DMS 273 (cell line): ENCODE results near the gene SGSM1.

Source experiments
- DNase-seq: peaks from one replicate; lab custom pipeline; 2025; ENCODE audit not compliant: unreplicated experiment; lab: John Stamatoyannopoulos, UW

The SGSM1 gene

GRCh38 chr22:24948356-24949202, 142.6 kb downstream of the SGSM1 start:
- no peak for DNase-seq

DNA sequence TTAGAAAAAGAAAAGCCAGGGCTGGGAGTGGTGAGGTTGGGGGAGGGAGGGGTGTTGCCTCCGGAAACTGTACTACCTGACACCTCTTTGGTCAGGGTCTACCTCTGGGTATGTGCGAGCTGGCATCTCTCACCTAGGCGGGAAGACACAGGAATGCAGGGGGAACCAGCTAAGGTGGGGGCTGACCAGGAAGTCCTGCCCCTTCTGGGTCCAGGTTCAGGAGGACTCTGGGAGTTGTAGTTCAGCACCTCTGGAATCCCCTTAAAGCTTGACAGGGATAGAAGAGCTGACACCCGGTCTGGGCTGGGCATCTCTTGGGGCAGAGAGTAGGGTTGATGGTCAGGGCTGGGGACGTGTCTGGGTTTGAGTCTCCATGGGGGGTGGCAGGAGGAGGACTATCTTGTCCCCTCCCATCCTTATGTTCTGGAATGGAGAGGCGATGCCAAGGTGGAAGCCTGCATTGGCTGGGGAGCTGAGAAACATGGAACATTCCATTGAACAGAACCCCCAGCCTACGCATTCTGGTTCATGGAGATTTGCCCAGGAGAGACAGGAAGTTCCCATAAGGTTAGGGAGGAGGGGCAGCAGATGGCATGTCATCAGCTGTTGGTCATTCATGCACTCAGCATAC, 144.4 kb downstream of the SGSM1 start:
- peak; percentile 49 for DNase-seq

DNA sequence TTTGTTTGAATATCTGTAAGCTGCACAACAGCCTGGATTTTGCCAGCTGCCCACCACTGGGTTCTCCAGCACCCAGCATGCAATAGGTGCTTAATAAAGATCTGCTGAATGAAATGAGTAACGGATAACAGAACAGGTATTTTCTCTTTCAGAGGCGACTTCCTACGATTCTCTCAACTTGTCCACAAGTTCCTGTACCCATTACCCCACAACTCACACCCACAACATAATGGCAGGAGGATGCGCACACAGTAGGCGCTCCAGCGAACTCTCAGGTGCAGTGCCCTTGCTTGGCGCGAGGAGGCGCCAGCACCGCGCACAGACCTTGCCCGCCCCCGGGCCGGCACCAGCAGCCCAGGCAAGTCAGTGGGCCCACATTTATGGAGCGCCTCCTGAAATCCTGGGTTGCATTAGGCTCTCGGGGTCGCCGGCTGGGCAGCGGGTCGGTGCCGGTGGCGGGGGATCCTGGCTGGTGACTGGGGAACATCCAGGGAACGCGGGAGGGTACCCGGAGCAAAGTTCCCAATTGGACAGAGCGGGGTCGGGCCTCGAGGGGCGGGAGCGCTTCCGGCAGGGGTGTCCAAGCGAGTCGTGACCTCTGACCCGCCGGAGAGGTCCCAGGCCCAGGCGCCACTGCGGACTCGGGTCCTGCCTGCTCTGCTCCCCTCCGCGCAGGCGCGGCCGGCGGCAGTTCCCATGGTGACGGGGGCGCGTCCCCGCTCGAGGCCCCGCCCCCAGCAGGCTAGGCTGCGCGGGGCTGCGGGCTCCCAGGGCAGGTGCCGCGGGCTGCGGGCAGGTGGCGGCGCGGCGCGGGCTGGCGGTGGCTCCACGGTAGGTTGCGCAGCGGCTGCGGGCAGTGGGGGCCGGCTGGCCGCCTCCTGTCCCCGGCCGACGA, 146.2 kb downstream of the SGSM1 start, which contains the start of gene KIAA1671:
Gene KIAA1671, plus strand, starts transcription at position 775 of the 895 bp plus-strand sequence. CDS start 75,284 bp downstream, outside the sequence.
- peak; percentile 89 for DNase-seq

DNA sequence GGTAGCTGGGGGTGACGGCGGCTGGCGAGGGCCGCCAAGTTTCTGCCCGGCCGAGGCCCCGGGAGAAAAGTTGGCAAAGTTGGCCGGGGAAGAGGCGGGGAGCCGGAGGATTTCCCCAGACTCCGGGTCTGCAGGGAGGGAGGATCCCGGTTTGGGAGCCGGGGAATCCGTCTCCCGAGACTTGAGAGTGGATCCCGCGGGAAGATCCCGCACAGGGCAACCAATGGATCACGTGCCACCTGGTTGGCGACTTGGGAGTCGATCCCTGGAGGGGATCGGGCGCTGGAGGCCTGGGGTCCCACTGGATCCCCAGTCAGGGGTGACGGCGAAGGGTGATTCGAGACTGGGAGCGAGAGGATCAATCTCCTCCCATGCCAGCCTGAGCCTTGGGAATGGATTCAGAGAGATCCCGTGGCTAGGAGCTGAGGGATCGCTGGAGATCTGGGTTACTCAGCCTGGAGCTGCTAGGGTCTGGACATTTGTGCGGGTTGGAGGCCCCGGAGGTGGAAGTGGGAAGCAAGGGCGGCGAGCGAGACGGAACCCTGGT, 146.9 kb downstream of the SGSM1 start:
- peak; percentile 68 for DNase-seq

- DNase-seq: peak; percentile 19
These were observed 147.5 kb downstream of the SGSM1 start for GRCh38 chr22:24953384-24954113.

DNA sequence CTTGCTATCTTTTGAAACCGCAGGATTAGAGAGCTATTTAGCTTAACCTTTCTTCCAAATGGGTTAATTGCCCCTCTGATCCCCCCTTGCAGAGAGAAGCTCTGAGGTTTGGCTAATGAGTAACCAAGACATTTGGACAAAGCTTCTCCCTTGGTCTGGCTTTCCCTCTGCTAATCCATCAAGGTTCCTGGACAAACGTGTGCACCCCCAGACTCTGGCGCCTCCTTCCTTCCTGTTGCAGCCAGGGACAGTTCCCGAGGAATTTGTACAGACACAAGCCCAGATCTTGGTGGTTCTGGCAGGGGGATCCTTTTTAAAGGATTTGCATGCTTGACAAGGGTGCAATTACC, 148.1 kb downstream of the SGSM1 start:
- no peak for DNase-seq

- no peak for DNase-seq
These were observed 148.8 kb downstream of the SGSM1 start for GRCh38 chr22:24954856-24955255.

GRCh38 chr22:24957043-24957442, 151.0 kb downstream of the SGSM1 start:
- no peak for DNase-seq

DNA sequence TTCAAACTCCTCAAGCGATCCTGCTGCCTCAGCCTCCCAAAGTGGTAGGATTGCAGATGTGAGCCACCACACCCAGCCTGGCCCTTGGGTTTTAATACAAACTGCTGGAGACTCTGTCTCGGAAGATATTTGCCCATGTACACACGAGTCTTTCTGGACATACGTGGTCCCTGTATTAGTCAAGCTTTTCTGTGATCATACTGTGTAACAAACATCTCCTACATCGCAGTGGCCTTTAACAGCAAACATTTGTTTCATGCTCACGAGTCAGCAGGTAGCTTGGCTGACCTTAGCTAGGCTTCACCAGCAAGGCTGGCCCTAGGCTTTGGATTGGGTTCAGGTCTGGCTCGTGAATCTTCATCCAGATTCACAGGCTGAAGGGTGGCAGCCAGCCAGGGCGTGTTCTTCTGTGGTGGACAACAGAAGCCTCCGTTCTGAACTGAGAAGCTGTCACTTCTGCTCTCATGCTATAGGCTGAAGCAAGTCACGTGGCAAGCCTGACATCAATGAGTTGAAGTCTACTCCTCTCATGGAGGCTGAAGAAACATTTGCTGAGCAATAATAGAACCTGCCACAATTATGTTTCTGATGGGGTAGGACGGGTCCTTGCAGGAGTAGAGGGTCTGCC, 155.3 kb downstream of the SGSM1 start:
- no peak for DNase-seq

DNA sequence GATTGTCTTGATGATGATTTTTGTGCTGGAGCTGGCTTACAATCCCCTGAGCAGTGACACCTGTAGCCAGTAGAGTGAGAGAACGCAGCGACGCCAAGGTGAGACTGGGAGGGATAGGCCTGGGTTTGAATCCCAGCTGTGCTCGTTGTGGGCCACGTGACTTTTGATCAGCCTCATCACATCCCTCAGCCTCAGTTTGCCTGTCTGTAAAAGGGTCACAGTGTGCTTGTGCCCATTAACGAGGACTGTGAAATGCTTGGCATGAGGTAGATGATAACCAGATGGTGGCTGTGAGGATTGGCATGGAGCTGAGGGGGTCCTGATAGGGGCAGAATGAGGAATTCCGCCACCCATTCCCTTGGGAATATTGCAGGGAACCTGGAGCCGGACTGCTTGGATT, 156.1 kb downstream of the SGSM1 start:
- DNase-seq: no peak

DNA sequence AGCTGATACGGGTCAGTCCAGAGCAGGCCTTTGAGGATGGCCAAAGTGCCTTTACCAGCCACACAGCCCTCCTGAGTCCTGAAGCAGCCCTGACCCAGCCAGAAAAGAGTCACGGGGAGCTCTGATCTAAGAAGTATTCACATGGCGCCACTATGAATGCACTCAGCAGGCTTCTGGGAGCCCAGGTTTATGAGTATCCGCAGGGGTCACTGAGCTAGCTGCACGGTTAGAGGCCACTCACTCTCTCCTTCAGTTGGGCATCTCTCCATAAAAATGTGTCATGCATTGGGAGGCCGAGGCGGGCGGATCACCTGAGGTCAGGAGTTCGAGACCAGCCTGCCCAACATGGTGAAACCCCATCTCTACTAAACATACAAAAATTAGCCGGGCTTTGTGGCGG, 156.8 kb downstream of the SGSM1 start:
- DNase-seq: no peak

GRCh38 chr22:24964441-24964840, 158.4 kb downstream of the SGSM1 start:
- DNase-seq: no peak

GRCh38 chr22:24965822-24966626, 160.0 kb downstream of the SGSM1 start:
- DNase-seq: no peak

DNA sequence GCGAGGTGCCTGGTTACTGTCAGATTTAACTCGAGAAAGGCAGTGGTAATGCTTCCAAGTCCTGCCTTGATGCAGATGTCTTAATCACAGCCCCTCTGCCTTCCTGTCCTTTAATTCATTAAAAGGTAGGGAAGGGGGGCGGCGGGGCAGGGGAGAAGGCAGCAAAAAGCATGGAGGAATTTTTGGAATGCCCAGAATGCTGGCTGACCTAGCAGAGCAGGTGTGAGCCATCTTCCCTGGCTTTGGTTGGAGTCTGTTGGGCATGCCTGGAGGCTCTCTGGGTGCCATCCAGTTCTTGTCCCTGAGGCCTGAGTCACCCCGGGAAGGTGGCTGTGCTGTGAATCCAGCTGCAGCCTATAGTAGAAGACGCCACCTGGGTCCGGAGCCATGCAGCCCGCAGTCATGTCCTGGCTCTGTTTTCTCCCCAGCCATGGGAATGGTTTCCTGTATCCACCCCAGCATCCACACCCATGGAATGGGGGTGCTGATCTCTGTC, 162.1 kb downstream of the SGSM1 start:
- no peak for DNase-seq

DNA sequence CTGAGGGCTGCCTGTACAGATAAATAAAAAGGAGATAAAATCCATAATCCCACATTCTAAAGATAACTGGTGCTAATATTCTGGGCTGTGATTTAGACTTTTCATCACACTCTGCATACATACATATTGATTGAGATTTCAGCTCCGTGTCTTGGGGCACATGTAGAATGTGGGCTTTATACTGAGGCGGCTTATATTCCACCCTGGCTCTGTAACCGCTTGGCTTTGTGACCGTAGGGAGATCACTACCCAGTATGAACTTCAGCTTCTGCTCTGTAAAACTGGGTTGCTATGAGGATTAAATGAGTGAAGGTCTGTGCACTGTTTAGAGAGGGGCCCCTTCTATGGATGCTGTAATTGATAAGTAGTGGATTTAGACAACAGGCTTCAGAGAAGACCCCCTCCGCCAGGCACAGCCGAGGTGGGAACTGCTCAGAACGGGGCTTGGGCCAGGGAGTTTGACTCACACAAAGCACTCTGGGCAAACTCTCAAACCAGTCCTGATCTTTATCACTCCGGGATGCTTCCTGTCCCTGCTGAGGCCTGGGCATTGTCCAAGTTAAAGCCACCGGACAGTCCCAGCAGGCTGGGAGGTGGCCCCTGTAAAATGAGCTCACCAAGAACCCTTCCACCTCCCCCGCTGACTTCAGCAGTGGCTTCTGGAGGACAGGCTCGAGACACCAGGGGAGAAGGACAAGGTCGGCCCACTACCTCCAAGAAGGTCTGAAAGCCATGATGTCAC, 163.7 kb downstream of the SGSM1 start:
- no peak for DNase-seq

- DNase-seq: no peak
These were observed 166.4 kb downstream of the SGSM1 start for GRCh38 chr22:24972369-24972768.

DNA sequence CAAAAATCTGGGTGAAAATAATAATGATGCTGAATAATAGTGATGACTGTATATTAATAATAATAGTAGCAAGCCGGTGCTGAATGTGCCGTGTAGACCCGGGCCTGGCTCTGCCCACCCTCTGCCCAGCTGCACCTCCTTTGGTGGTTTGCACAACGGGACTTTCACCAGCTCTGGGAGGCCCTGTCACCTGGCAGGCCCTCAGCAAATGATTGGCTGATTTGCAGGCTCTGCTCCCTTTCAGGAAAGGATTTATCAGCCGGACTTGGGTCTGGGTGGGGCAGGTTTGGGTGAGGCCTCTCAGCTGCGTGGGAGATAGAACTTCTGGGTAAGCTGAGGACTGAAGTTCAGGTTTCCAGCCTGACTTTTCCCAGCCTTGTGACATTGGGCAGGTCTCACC, 167.9 kb downstream of the SGSM1 start:
- no peak for DNase-seq

- DNase-seq: no peak
These were observed 169.2 kb downstream of the SGSM1 start for GRCh38 chr22:24975125-24975640.
